HepG2 (cell line): ENCODE data around the gene PTCD1. TPM values are rescaled to one million over a fixed set of nuclear protein-coding genes. Genes with fewer than 3 reads are reported as not detected.

Source experiments
- ATAC-seq: fragments of 200-7000 bp; cut with Tn5 transposase; 3 replicates; pipeline ENCODE4 v1.9.1; 2020; ENCODE audit warnings: mild to moderate bottlenecking, moderate library complexity
- BruUV-seq: library from RNA; stranded (reverse); fragments of 400-500 nt; replicated peaks from 2 replicates; lab custom pipeline; 2021; lab: Mats Ljungman, UMichigan
- CTCF ChIA-PET: fragments of 300-600 bp; formaldehyde crosslinking; extraction: SDS; loops from one replicate; lab custom pipeline; 2021; ENCODE audit warnings: low total read pairs, inconsistent platforms, low intra/inter-chr PET ratio; lab: Yijun Ruan, JAX
- POLR2A ChIA-PET: fragments of 350-600 bp; sonication (Branson Sonifier 250); formaldehyde crosslinking; loops from one replicate; lab custom pipeline; 2020; ENCODE audit warnings: antibody characterized with exemption, inconsistent platforms; lab: Yijun Ruan, JAX
- DNase-seq: peaks from one replicate; pipeline ENCODE4 v3.0.0-alpha.2; 2015; ENCODE audit warnings: low spot score
- FAIRE-seq: peaks from 3 replicates; lab custom pipeline; 2011; peaks lifted over from hg19 to GRCh38; lab: Jason Lieb, UNC
- H2AFZ ChIP-seq: one replicate; pipeline ENCODE4 v1.6.1; 2011; ENCODE audit warnings: low read length, inconsistent platforms
- H3K27ac ChIP-seq: fragments of 300-600 bp; 3 replicates; pipeline ENCODE4 v1.8.0; 2011; ENCODE audit warnings: mixed run types, mild to moderate bottlenecking, mixed read lengths, low read length, inconsistent platforms; ENCODE audit not compliant: insufficient read depth; ENCODE audit errors: extremely low read length
- H3K27me3 ChIP-seq, 2 experiments: fragments of 200-600 bp in 1 of 2; 2 replicates in 1 of 2; 3 replicates in 1 of 2; pipeline versions ENCODE4 v1.6.0 to v1.8.0; 2011; ENCODE audit warnings: low read length in 2 of 2, mild to moderate bottlenecking in 2 of 2, moderate library complexity in 2 of 2, inconsistent platforms in 1 of 2; ENCODE audit not compliant: insufficient read depth in 2 of 2, control insufficient read depth in 1 of 2
- H3K36me3 ChIP-seq, 2 experiments: fragments of 200-600 bp in 1 of 2; replicated peaks in 1 of 2; 2 replicates in 1 of 2; 3 replicates in 1 of 2; pipeline versions ENCODE4 v1.5.1 to v1.8.0; 2011; ENCODE audit warnings: low read length in 2 of 2, inconsistent platforms in 1 of 2; ENCODE audit not compliant: insufficient read depth in 2 of 2, control insufficient read depth in 1 of 2
- H3K4me1 ChIP-seq: 2 replicates; pipeline ENCODE4 v1.5.1; 2012; ENCODE audit warnings: low read length, inconsistent platforms; ENCODE audit not compliant: insufficient read depth
- H3K4me2 ChIP-seq: 2 replicates; pipeline ENCODE4 v1.6.0; 2011; ENCODE audit warnings: low read depth, low read length, inconsistent platforms
- H3K4me3 ChIP-seq, 3 experiments: fragments of 200-600 bp in 1 of 3; sonication (generic), shearing (Covaris generic) in 1 of 3; replicated peaks in 1 of 3; 2 replicates each; pipeline ENCODE4 v1.5.1; 2011 to 2016; ENCODE audit warnings: low read length in 3 of 3, inconsistent platforms in 2 of 3, low read depth in 2 of 3, mild to moderate bottlenecking in 2 of 3, control low read depth in 1 of 3, mixed read lengths in 1 of 3; ENCODE audit not compliant: insufficient read depth in 1 of 3
- H3K79me2 ChIP-seq: one replicate; pipeline ENCODE4 v1.6.1; 2011; ENCODE audit warnings: low read length, inconsistent platforms; ENCODE audit not compliant: insufficient read depth
- H3K9ac ChIP-seq: 2 replicates; pipeline ENCODE4 v1.6.0; 2011; ENCODE audit warnings: mild to moderate bottlenecking, low read depth, low read length, inconsistent platforms; ENCODE audit not compliant: insufficient read depth
- H3K9me3 ChIP-seq: 2 replicates; pipeline ENCODE4 v1.5.1; 2012; ENCODE audit warnings: mild to moderate bottlenecking, low read length
- H4K20me1 ChIP-seq: 2 replicates; pipeline ENCODE4 v1.6.0; 2011; ENCODE audit warnings: inconsistent platforms, mild to moderate bottlenecking, low read length, moderate library complexity; ENCODE audit not compliant: insufficient read depth
- BHLHE40 ChIP-seq: IDR thresholded peaks from 2 replicates; pipeline ENCODE4 v1.6.1; 2011; ENCODE audit warnings: low read length, improper control_type of control experiment
- BRF2 ChIP-seq: sonication (generic); formaldehyde crosslinking; IDR thresholded peaks from 2 replicates; pipeline ENCODE4 v1.8.1; 2022; ENCODE audit warnings: mild to moderate bottlenecking, missing genetic modification reagents
- DDIT3 ChIP-seq: sonication (generic); formaldehyde crosslinking; IDR thresholded peaks from 2 replicates; pipeline ENCODE4 v1.4.0; 2020; ENCODE audit warnings: mild to moderate bottlenecking, missing genetic modification reagents
- MLXIP ChIP-seq: sonication (generic); formaldehyde crosslinking; IDR thresholded peaks from 2 replicates; pipeline ENCODE4 v1.9.0; 2021; ENCODE audit warnings: missing genetic modification reagents, borderline replicate concordance
- NCOA1 ChIP-seq: sonication (generic); formaldehyde crosslinking; IDR thresholded peaks from 2 replicates; pipeline ENCODE4 v1.9.0; 2021; ENCODE audit warnings: missing genetic modification reagents
- PCBP2 ChIP-seq: fragments of 200-400 bp; formaldehyde crosslinking; optimal IDR thresholded peaks from 2 replicates; pipeline ENCODE3; 2018; ENCODE audit warnings: low read length, low read depth; ENCODE audit not compliant: poor library complexity, severe bottlenecking
- PREB ChIP-seq: sonication (generic); formaldehyde crosslinking; IDR thresholded peaks from 2 replicates; pipeline ENCODE4 v1.4.0; 2020; ENCODE audit warnings: missing genetic modification reagents
- SMC3 ChIP-seq: IDR thresholded peaks from 2 replicates; pipeline ENCODE4 v1.6.1; 2011; ENCODE audit warnings: low read length, improper control_type of control experiment
- SRSF9 ChIP-seq: fragments of 200-400 bp; formaldehyde crosslinking; IDR thresholded peaks from 2 replicates; pipeline ENCODE4 v1.6.1; 2018; ENCODE audit warnings: borderline replicate concordance, mild to moderate bottlenecking, low read depth, low read length; ENCODE audit not compliant: insufficient read depth, poor library complexity, severe bottlenecking
- ZFP41 ChIP-seq: sonication (generic); formaldehyde crosslinking; IDR thresholded peaks from 2 replicates; pipeline ENCODE4 v1.4.0; 2020; ENCODE audit warnings: mild to moderate bottlenecking, missing genetic modification reagents, borderline replicate concordance
- ZNF335 ChIP-seq: sonication (generic); formaldehyde crosslinking; IDR thresholded peaks from 2 replicates; pipeline ENCODE4 v1.4.0; 2020; ENCODE audit warnings: missing genetic modification reagents
- ZNF354B ChIP-seq: sonication (generic); formaldehyde crosslinking; IDR thresholded peaks from 2 replicates; pipeline ENCODE4 v1.8.0; 2022; ENCODE audit warnings: mild to moderate bottlenecking, missing genetic modification reagents
- ZNF710 ChIP-seq: sonication (generic); formaldehyde crosslinking; IDR thresholded peaks from 2 replicates; pipeline ENCODE4 v1.5.0; 2020; ENCODE audit warnings: mild to moderate bottlenecking, missing genetic modification reagents, borderline replicate concordance
- ZNF720 ChIP-seq: sonication (generic); formaldehyde crosslinking; IDR thresholded peaks from 2 replicates; pipeline ENCODE4 v1.4.0; 2020; ENCODE audit warnings: missing genetic modification reagents
- ZNF775 ChIP-seq: sonication (generic); formaldehyde crosslinking; IDR thresholded peaks from 2 replicates; pipeline ENCODE4 v1.4.0; 2020; ENCODE audit warnings: missing genetic modification reagents, mild to moderate bottlenecking, moderate library complexity, borderline replicate concordance
- WGBS: methylation state at CpG from one replicate; pipeline ENCODE4 v1.1.6; 2017; ENCODE audit warnings: low lambda C conversion rate; 5-methylcytosine and 5-hydroxymethylcytosine counted together
- in situ Hi-C: cut with HindIII; loops from 2 replicates; pipeline ENCODE4 v1.10.0; 2017; ENCODE audit warnings: low pct_unique_long_range_greater_than_20kb; ENCODE audit not compliant: extremely low pct_ligation_motif_present
- intact Hi-C: fragments of 100-400 bp; cut with micrococcal nuclease; formaldehyde crosslinking; loops from one replicate; pipeline ENCODE4 v1.10.0; 2022; ENCODE audit not compliant: unreplicated experiment
- polyA plus RNA-seq, 8 experiments: library from polyadenylated mRNA; depleted of rRNA in 3 of 8; stranded (reverse) in 7 of 8; unstranded in 1 of 8; fragments of >200 nt; fragmentation: Illumina TruSeq in 4 of 8; extraction: Trizol in 4 of 8; gene quantifications; 2 replicates each; pipeline versions ENCODE4 v1.2.1 to v1.2.3, GENCODE V29; 2011 to 2016; ENCODE audit warnings: low read depth in 4 of 8, missing spikeins in 1 of 8, mixed read lengths in 1 of 8; ENCODE audit not compliant: insufficient read depth in 1 of 8
- total RNA-seq, 5 experiments: library from RNA; depleted of rRNA; stranded (reverse); fragments of >200 nt; fragmentation: Illumina TruSeq; extraction: Trizol; gene quantifications; 2 replicates each; pipeline ENCODE4 v1.2.3, GENCODE V29; 2016; ENCODE audit warnings: low read depth in 1 of 5

Gene PTCD1
- total and polyA plus RNA-seq, 2 of the 13 experiments (the other 11 are each of a cell fraction or from before 2014, with no cell fraction given) = 3.0 to 8.4 TPM

GRCh38 chr7:99446096-99446495 lies 7.5 kb upstream of the PTCD1 start (continued):
- no peak for TF ChIP-seq PREB (CRISPR knock-in tag)
- no peak for TF ChIP-seq SMC3
- TF ChIP-seq PCBP2 = no peak
- TF ChIP-seq, all 625 proteins: peak for 0

GRCh38 chr7:99440195-99440594 lies 1.6 kb upstream of the PTCD1 start:
- Histone ChIP-seq H3K9ac (peak overlapping the region; percentile 93; the same call in 1 of the 2 replicates), H3K4me3 (peak overlapping the region; percentile 79 to 100 (median 100)), H3K4me1 (peaks cover 28% of the 10 kb centered on the region), H2AFZ (no peak overlapping the region), H4K20me1 (0 out of 2 replicates have a peak, but pooled peaks cover 6% of the 10 kb centered on the region), H3K27ac (peak overlapping the region; percentile 79), H3K27me3 (peaks cover 0 to 3% of the 10 kb centered on the region in 2 experiments; a peak in 1 of 5 replicates), H3K9me3 (no peaks in the 10 kb centered on the region), H3K79me2 (peaks cover 33% of the 10 kb centered on the region), H3K4me2 (peak overlapping the region; percentile 94), H3K36me3 (peaks cover 2 to 24% of the 10 kb centered on the region in 2 experiments; a peak in 4 of 5 replicates)
- no peak for DNase-seq
- ChIA-PET POLR2A (interaction anchor here (0.9 to 1.6 kb wide), 2 partner anchors 25 to 64 kb away, joined by 3 to 6 read pairs; partner anchors contain the start of gene ZKSCAN5), CTCF (no interaction called here)
- BruUV-seq = no TSS peak
- no peak for FAIRE-seq
- in situ Hi-C loops (no loop called here), intact Hi-C loops (no loop called here)
- WGBS = 57% methylated on average over 9 of the region's 9 CpGs
- no peak for ATAC-seq
- TF ChIP-seq BRF2 (CRISPR knock-in tag) (no peak), DDIT3 (no peak), SRSF9 (no peak), NCOA1 (CRISPR knock-in tag) (no peak), ZFP41 (CRISPR knock-in tag) (no peak), MLXIP (CRISPR knock-in tag) (no peak), BHLHE40 (no peak), ZNF354B (CRISPR knock-in tag) (no peak), ZNF335 (CRISPR knock-in tag) (no peak), ZNF710 (CRISPR knock-in tag) (no peak), ZNF720 (CRISPR knock-in tag) (no peak), ZNF775 (CRISPR knock-in tag) (no peak)
